Astrocyte (in vitro differentiated cells and primary cell): ENCODE results near the gene COBL. TPM values are rescaled to one million over a fixed set of nuclear protein-coding genes. Genes with fewer than 3 reads are reported as not detected.

Experiments used
- DNase-seq: peaks from one replicate; pipeline ENCODE4 v3.0.0-alpha.2; 2010; ENCODE audit warnings: low read depth
- FAIRE-seq: peaks from 2 replicates; lab custom pipeline; 2011; peaks lifted over from hg19 to GRCh38; lab: Jason Lieb, UNC
- H2AFZ ChIP-seq: 2 replicates; pipeline ENCODE4 v1.6.0; 2012; ENCODE audit warnings: low read depth, low read length, inconsistent platforms
- H3K27ac ChIP-seq: 2 replicates; pipeline ENCODE4 v1.5.1; 2011; ENCODE audit warnings: low read depth, low read length, inconsistent platforms
- H3K27me3 ChIP-seq: 2 replicates; pipeline ENCODE4 v1.6.0; 2011; ENCODE audit warnings: low read length, inconsistent platforms; ENCODE audit not compliant: insufficient read depth
- H3K36me3 ChIP-seq: 2 replicates; pipeline ENCODE4 v1.5.1; 2011; ENCODE audit warnings: low read length, inconsistent platforms; ENCODE audit not compliant: insufficient read depth
- H3K4me1 ChIP-seq: 2 replicates; pipeline ENCODE4 v1.5.1; 2011; ENCODE audit warnings: low read length, inconsistent platforms; ENCODE audit not compliant: insufficient read depth
- H3K4me2 ChIP-seq: 2 replicates; pipeline ENCODE4 v1.6.0; 2012; ENCODE audit warnings: low read length, inconsistent platforms
- H3K4me3 ChIP-seq: 2 replicates; pipeline ENCODE4 v1.5.1; 2011; ENCODE audit warnings: low read depth, mild to moderate bottlenecking, low read length, inconsistent platforms; ENCODE audit not compliant: insufficient read depth
- H3K79me2 ChIP-seq: 2 replicates; pipeline ENCODE4 v1.6.0; 2012; ENCODE audit warnings: mild to moderate bottlenecking, low read length, inconsistent platforms; ENCODE audit not compliant: insufficient read depth
- H3K9ac ChIP-seq: 2 replicates; pipeline ENCODE4 v1.6.0; 2012; ENCODE audit warnings: mild to moderate bottlenecking, low read length, inconsistent platforms
- H3K9me3 ChIP-seq: 2 replicates; pipeline ENCODE4 v1.5.1; 2012; ENCODE audit warnings: low read depth, mild to moderate bottlenecking, low read length, inconsistent platforms; ENCODE audit not compliant: insufficient read depth
- H4K20me1 ChIP-seq: 2 replicates; pipeline ENCODE4 v1.6.0; 2012; ENCODE audit warnings: low read length, inconsistent platforms; ENCODE audit not compliant: insufficient read depth
- H3K27ac Mint-ChIP-seq: one replicate; pipeline ENCODE4 v1.8.0; 2021; ENCODE audit warnings: mild to moderate bottlenecking, mixed read lengths; ENCODE audit not compliant: unreplicated experiment
- H3K27me3 Mint-ChIP-seq: one replicate; pipeline ENCODE4 v1.8.0; 2021; ENCODE audit warnings: low read depth, mixed read lengths; ENCODE audit not compliant: unreplicated experiment
- H3K36me3 Mint-ChIP-seq: one replicate; pipeline ENCODE4 v1.8.0; 2021; ENCODE audit warnings: low read depth, mixed read lengths; ENCODE audit not compliant: unreplicated experiment
- H3K4me1 Mint-ChIP-seq: one replicate; pipeline ENCODE4 v1.8.0; 2021; ENCODE audit warnings: low read depth, mixed read lengths; ENCODE audit not compliant: unreplicated experiment
- H3K4me3 Mint-ChIP-seq: one replicate; pipeline ENCODE4 v1.8.0; 2021; ENCODE audit warnings: mild to moderate bottlenecking, moderate library complexity, mixed read lengths; ENCODE audit not compliant: unreplicated experiment
- H3K9me3 Mint-ChIP-seq: one replicate; pipeline ENCODE4 v1.8.0; 2021; ENCODE audit warnings: mild to moderate bottlenecking, mixed read lengths; ENCODE audit not compliant: unreplicated experiment
- CTCF ChIP-seq: IDR thresholded peaks from 2 replicates; pipeline ENCODE4 v1.5.1; 2011; ENCODE audit warnings: low read depth, mild to moderate bottlenecking, inconsistent platforms, low read length, moderate library complexity; ENCODE audit not compliant: insufficient read depth
- EZH2 ChIP-seq: IDR thresholded peaks from 2 replicates; pipeline ENCODE4 v1.6.1; 2012; ENCODE audit warnings: mild to moderate bottlenecking, low read length, inconsistent platforms; ENCODE audit not compliant: insufficient read depth
- total RNA-seq: library from RNA; stranded (reverse); gene quantifications from 2 replicates; pipeline ENCODE4 v1.2.1, GENCODE V29; 2021

Gene COBL
- total RNA-seq, 1 donor from 2014 or later, result 6.4 TPM

- FAIRE-seq (no peak), DNase-seq (no peak)
- H3K9me3 Mint-ChIP-seq, result peaks cover 1% of the 10 kb centered on the region
- Histone ChIP-seq H3K27me3 (peaks cover 6% of the 10 kb centered on the region), H3K36me3 (no peaks in the 10 kb centered on the region), H3K79me2 (no peaks in the 10 kb centered on the region), H3K4me3 (no peak overlapping the region), H3K9ac (no peak overlapping the region), H2AFZ (no peak overlapping the region), H3K27ac (no peak overlapping the region), H4K20me1 (no peaks in the 10 kb centered on the region), H3K4me2 (no peak overlapping the region), H3K9me3 (no peaks in the 10 kb centered on the region), H3K4me1 (peaks cover 9% of the 10 kb centered on the region)
- no peak overlapping the region for H3K27ac Mint-ChIP-seq
- no peaks in the 10 kb centered on the region for H3K36me3 Mint-ChIP-seq
- TF ChIP-seq CTCF (no peak), EZH2 (no peak)
- no peak overlapping the region for H3K4me3 Mint-ChIP-seq
- H3K4me1 Mint-ChIP-seq, result peaks cover 11% of the 10 kb centered on the region
- H3K27me3 Mint-ChIP-seq, result peaks cover 40% of the 10 kb centered on the region
These were observed 300.1 kb downstream of the COBL start for GRCh38 chr7:51016546-51016945.

DNA sequence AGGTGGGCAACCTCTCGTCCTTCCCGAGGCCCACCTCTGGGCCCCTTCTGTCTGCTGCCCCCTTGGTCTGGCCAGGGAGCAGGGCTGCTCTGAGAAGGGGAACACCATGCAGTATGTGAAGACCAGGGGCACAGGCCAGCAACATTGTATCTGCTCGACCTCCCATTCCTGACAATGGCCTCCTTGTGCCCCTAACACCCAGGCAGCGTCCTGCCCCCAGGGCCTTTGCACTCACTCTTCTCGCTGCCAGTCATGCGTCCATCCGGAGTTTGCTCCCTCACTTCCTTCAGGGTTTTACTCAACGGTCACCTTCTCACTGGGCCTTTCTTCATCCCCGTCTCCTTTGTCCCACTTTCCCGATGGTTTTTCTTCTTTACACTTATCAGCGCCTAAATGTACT is 301.0 kb downstream of the COBL start:
- Histone ChIP-seq H3K4me3 (no peak overlapping the region), H3K9ac (no peak overlapping the region), H3K4me1 (peaks cover 12% of the 10 kb centered on the region), H3K36me3 (no peaks in the 10 kb centered on the region), H3K9me3 (no peaks in the 10 kb centered on the region), H3K27me3 (peaks cover 9% of the 10 kb centered on the region), H3K27ac (no peak overlapping the region), H4K20me1 (no peaks in the 10 kb centered on the region), H3K79me2 (no peaks in the 10 kb centered on the region), H3K4me2 (no peak overlapping the region), H2AFZ (no peak overlapping the region)
- Mint-ChIP-seq H3K27ac (no peak overlapping the region), H3K9me3 (peaks cover 1% of the 10 kb centered on the region), H3K36me3 (no peaks in the 10 kb centered on the region), H3K27me3 (peaks cover 42% of the 10 kb centered on the region), H3K4me3 (no peak overlapping the region), H3K4me1 (peaks cover 7% of the 10 kb centered on the region)
- TF ChIP-seq CTCF (no peak), EZH2 (no peak)
- FAIRE-seq, result no peak
- no peak for DNase-seq

DNA sequence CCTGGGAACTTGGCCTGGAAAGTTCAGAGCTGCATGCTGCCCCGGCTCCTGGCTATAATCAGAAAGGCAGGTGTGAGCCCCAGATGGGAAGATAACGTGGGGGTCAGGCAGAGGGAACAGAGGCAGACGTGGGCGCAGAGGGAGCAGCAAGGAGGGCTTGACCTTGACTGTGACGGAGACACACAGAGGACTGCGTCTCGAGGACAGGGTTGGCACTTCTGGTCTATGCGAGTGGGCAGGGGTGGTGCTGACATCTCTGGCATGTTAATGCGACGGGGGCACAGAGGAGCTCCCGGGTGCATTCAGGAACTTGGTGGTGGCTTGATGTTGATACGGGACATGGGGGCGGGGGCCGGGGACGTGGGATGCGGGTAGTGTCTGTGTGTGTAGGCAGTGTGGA is 301.8 kb downstream of the COBL start:
- TF ChIP-seq CTCF (no peak), EZH2 (no peak)
- Histone ChIP-seq H3K4me3 (no peak overlapping the region), H2AFZ (no peak overlapping the region), H3K27ac (no peak overlapping the region), H3K27me3 (peaks cover 9% of the 10 kb centered on the region), H3K4me2 (no peak overlapping the region), H3K36me3 (no peaks in the 10 kb centered on the region), H4K20me1 (no peaks in the 10 kb centered on the region), H3K4me1 (peaks cover 19% of the 10 kb centered on the region), H3K9ac (no peak overlapping the region), H3K9me3 (no peaks in the 10 kb centered on the region), H3K79me2 (no peaks in the 10 kb centered on the region)
- Mint-ChIP-seq H3K27me3 (peaks cover 44% of the 10 kb centered on the region), H3K4me1 (peaks cover 7% of the 10 kb centered on the region), H3K9me3 (peaks cover 1% of the 10 kb centered on the region), H3K36me3 (peaks cover 2% of the 10 kb centered on the region), H3K4me3 (no peak overlapping the region), H3K27ac (no peak overlapping the region)
- FAIRE-seq (no peak), DNase-seq (no peak)
